GM19438 (cell line): ENCODE measurements around the gene CLTB.

Experiments
- ATAC-seq: cut with Tn5 transposase; IDR thresholded peaks from one replicate; pipeline ENCODE4 v1.9.1; 2021; ENCODE audit warnings: low read depth; ENCODE audit not compliant: unreplicated experiment

CLTB gene

GRCh38 chr5:176406436-176407052, 9.8 kb downstream of the CLTB start:
- no peak for ATAC-seq

- no peak for ATAC-seq
Measured at GRCh38 chr5:176405656-176406435, 10.5 kb downstream of the CLTB start.

- no peak for ATAC-seq
Measured at GRCh38 chr5:176401281-176402205, 14.8 kb downstream of the CLTB start.

- no peak for ATAC-seq
Measured at GRCh38 chr5:176400382-176401156, 15.8 kb downstream of the CLTB start.

- no peak for ATAC-seq
Measured at GRCh38 chr5:176397736-176398420, 18.5 kb downstream of the CLTB start.

- ATAC-seq = no peak
Measured at GRCh38 chr5:176396330-176396729, 20.0 kb downstream of the CLTB start.

GRCh38 chr5:176394881-176395675, 21.3 kb downstream of the CLTB start:
- ATAC-seq = no peak

GRCh38 chr5:176394096-176394495, 22.2 kb downstream of the CLTB start:
- ATAC-seq = no peak

GRCh38 chr5:176392526-176392925, 23.8 kb downstream of the CLTB start:
- ATAC-seq = no peak

- no peak for ATAC-seq
Measured at GRCh38 chr5:176391999-176392398, 24.3 kb downstream of the CLTB start.

- ATAC-seq = no peak
Measured at GRCh38 chr5:176391479-176391878, 24.9 kb downstream of the CLTB start.

GRCh38 chr5:176389135-176390123, 26.9 kb downstream of the CLTB start:
- peak; percentile 26 for ATAC-seq

- ATAC-seq = peak; percentile 93
Measured at GRCh38 chr5:176388444-176389134, 27.8 kb downstream of the CLTB start, which contains the start of the genes HIGD2A and NOP16. HIGD2A (plus strand) TSS chr5:176388751; CDS start chr5:176388820, 69 bp downstream. NOP16 (minus strand) TSS chr5:176388598; CDS start chr5:176388539, 59 bp downstream.

- no peak for ATAC-seq
Measured at GRCh38 chr5:176388003-176388443, 28.3 kb downstream of the CLTB start.

GRCh38 chr5:176387384-176387925, 28.9 kb downstream of the CLTB start:
- no peak for ATAC-seq

- ATAC-seq = no peak
Measured at GRCh38 chr5:176386491-176386890, 29.8 kb downstream of the CLTB start.

- no peak for ATAC-seq
Measured at GRCh38 chr5:176384991-176385390, 31.3 kb downstream of the CLTB start.
